Measurements from ENCODE around the gene ABCG1.

ABCG1 gene

DNA sequence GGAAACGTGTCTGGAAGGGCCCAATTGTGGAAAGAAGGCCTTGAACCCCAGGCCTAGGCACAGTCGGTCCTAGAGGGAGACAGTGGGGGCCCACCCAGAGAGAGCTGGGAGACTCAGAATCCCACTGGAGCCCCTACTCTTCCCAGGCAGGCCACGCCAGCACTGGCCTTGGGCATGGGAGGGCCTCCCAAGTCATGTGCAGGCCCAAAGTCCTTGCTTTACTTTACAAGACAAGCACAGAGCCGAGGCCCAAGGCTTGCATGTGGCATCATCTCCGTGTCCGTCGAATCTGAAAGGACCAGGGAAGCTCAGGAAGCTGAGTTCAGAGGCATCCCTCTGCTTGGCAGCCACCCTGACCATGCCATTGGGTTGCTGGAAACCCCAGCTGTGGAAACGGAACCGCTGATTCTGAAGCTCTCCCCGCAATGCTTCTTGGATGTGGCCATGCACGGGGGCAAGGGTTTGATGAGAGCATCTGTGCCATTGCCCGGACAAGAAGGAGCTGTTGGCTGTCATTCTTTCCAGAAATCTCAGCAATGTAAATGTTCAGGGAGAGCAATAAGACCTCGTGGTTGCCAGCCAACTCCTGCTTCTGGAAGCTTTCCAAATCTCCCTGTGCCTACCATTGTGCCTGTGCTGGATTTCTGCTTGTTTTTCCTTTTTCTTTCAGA lies 32.8 kb downstream of the ABCG1 start:
- H3K27ac ChIP-seq (ENCODE audit: insufficient read depth, low read depth, low read length, poor library complexity, severe bottlenecking), result no peak overlapping the region
- no peaks in the 10 kb centered on the region for H3K27me3 ChIP-seq (ENCODE audit: control insufficient read depth, insufficient read depth, low read length, poor library complexity, severe bottlenecking)
- no peaks in the 10 kb centered on the region for H3K4me1 ChIP-seq (ENCODE audit: control insufficient read depth, insufficient read depth, low read length)
- H3K9me3 ChIP-seq (ENCODE audit: control insufficient read depth, low read length), result no peaks in the 10 kb centered on the region
- no peak overlapping the region for H3K4me3 ChIP-seq (ENCODE audit: insufficient read depth, low read depth, low read length)
- 90 to 92% methylated on average over 13 of the region's 13 CpGs for WGBS, 2 experiments
- H3K36me3 ChIP-seq (ENCODE audit: control insufficient read depth, insufficient read depth, low read length), result no peaks in the 10 kb centered on the region

DNA sequence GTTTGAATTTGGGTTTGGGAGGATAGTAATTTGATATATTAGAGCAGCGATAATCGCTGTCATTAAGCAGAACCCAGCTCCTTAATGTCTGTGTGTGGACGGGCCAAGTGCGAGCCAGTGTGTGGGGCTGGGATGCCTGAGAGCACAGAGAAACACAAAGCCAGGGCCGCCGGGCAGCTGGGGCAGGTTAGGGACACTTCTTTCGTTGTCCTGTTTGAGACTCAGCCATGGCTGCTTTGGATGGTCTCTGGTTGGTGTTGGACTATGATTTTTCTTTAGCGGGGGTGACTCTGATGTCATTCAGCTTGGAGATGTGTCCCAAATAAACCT lies 33.4 kb downstream of the ABCG1 start:
- no peaks in the 10 kb centered on the region for H3K36me3 ChIP-seq (ENCODE audit: control insufficient read depth, insufficient read depth, low read length)
- no peaks in the 10 kb centered on the region for H3K4me1 ChIP-seq (ENCODE audit: control insufficient read depth, insufficient read depth, low read length)
- H3K9me3 ChIP-seq (ENCODE audit: control insufficient read depth, low read length), result no peaks in the 10 kb centered on the region
- H3K27ac ChIP-seq (ENCODE audit: insufficient read depth, low read depth, low read length, poor library complexity, severe bottlenecking), result no peak overlapping the region
- H3K4me3 ChIP-seq (ENCODE audit: insufficient read depth, low read depth, low read length), result no peak overlapping the region
- H3K27me3 ChIP-seq (ENCODE audit: control insufficient read depth, insufficient read depth, low read length, poor library complexity, severe bottlenecking), result no peaks in the 10 kb centered on the region
- 91 to 95% methylated on average over 8 of the region's 8 CpGs for WGBS, 2 experiments

DNA sequence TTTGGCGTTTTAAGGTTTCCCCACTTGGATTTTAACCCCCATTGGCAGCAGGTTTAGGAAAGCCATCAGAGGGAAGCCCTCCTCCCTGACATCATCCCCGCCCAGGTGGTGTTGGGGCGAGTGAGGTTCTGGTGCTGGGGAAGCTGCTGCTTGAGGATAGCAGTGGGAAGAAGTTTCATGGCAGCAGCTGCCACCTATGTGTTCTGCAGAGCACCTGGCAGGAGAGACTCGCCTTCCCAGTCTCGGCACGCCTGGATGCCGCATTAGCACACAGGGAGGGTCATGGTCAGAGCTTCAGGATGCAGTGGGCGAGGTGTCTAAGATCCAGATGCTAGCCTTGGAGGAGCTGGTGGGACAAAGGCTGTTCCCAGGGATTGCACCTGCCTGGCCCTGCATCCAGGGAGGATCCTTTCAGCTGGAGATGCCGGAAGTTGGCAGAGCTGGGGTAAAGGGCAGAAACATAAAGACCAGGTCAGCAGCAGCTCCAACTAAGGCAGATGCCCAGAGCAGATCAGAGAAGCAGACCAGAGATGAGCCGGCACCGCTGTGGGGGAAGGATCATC lies 33.9 kb downstream of the ABCG1 start:
- Histone ChIP-seq H3K27ac (ENCODE audit: insufficient read depth, low read depth, low read length, poor library complexity, severe bottlenecking) (no peak overlapping the region), H3K4me3 (ENCODE audit: insufficient read depth, low read depth, low read length) (no peak overlapping the region), H3K4me1 (ENCODE audit: control insufficient read depth, insufficient read depth, low read length) (no peaks in the 10 kb centered on the region), H3K36me3 (ENCODE audit: control insufficient read depth, insufficient read depth, low read length) (no peaks in the 10 kb centered on the region), H3K9me3 (ENCODE audit: control insufficient read depth, low read length) (no peaks in the 10 kb centered on the region), H3K27me3 (ENCODE audit: control insufficient read depth, insufficient read depth, low read length, poor library complexity, severe bottlenecking) (no peaks in the 10 kb centered on the region)
- 94 to 95% methylated on average over 11 of the region's 11 CpGs for WGBS, 2 experiments

DNA sequence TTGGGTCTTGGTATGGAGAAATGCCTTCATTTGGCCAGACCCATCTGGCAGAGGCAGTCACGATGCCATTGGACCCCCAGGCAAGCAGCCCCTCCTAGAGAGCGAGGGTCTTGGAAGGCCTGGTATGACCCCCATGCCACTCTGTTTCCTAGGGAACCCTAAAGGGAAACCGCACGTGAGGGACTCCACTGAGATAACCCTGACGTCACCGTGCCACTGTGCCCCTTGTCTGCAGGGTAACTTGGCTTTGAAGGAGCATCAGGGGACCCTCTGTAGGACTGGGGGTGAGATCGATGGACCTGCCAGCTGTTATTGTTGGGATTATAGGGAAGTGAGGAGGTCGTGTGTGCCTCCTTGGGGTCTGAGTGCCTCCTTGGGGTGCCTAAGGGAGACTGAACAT lies 34.5 kb downstream of the ABCG1 start:
- H3K27ac ChIP-seq (ENCODE audit: insufficient read depth, low read depth, low read length, poor library complexity, severe bottlenecking), result no peak overlapping the region
- no peaks in the 10 kb centered on the region for H3K36me3 ChIP-seq (ENCODE audit: control insufficient read depth, insufficient read depth, low read length)
- 91 to 92% methylated on average over 8 of the region's 8 CpGs for WGBS, 2 experiments
- H3K4me3 ChIP-seq (ENCODE audit: insufficient read depth, low read depth, low read length), result no peak overlapping the region
- no peaks in the 10 kb centered on the region for H3K9me3 ChIP-seq (ENCODE audit: control insufficient read depth, low read length)
- H3K27me3 ChIP-seq (ENCODE audit: control insufficient read depth, insufficient read depth, low read length, poor library complexity, severe bottlenecking), result no peaks in the 10 kb centered on the region
- no peaks in the 10 kb centered on the region for H3K4me1 ChIP-seq (ENCODE audit: control insufficient read depth, insufficient read depth, low read length)

DNA sequence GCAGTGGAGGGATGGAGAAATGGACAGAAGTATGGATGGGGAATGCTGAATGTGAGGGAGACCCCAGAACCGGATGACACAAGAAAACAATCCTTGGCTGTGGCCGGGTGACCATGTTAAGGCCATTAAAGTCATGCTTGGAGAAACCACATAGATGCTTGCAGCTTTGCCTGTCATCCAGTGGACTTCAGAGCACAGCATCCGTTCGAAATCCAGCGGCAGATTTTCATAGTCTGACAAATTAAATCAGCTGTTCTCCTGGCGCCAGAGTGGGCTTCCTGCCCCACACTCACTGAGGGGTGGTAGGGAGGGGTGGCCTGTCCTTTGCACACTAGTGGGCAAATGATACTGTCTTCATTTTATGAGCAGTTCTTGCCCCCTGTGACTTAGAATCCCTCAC lies 35.1 kb downstream of the ABCG1 start:
- Histone ChIP-seq H3K27ac (ENCODE audit: insufficient read depth, low read depth, low read length, poor library complexity, severe bottlenecking) (no peak overlapping the region), H3K4me3 (ENCODE audit: insufficient read depth, low read depth, low read length) (no peak overlapping the region), H3K9me3 (ENCODE audit: control insufficient read depth, low read length) (no peaks in the 10 kb centered on the region), H3K36me3 (ENCODE audit: control insufficient read depth, insufficient read depth, low read length) (no peaks in the 10 kb centered on the region), H3K4me1 (ENCODE audit: control insufficient read depth, insufficient read depth, low read length) (no peaks in the 10 kb centered on the region), H3K27me3 (ENCODE audit: control insufficient read depth, insufficient read depth, low read length, poor library complexity, severe bottlenecking) (no peaks in the 10 kb centered on the region)
- 92 to 93% methylated on average over 6 of the region's 6 CpGs for WGBS, 2 experiments

DNA sequence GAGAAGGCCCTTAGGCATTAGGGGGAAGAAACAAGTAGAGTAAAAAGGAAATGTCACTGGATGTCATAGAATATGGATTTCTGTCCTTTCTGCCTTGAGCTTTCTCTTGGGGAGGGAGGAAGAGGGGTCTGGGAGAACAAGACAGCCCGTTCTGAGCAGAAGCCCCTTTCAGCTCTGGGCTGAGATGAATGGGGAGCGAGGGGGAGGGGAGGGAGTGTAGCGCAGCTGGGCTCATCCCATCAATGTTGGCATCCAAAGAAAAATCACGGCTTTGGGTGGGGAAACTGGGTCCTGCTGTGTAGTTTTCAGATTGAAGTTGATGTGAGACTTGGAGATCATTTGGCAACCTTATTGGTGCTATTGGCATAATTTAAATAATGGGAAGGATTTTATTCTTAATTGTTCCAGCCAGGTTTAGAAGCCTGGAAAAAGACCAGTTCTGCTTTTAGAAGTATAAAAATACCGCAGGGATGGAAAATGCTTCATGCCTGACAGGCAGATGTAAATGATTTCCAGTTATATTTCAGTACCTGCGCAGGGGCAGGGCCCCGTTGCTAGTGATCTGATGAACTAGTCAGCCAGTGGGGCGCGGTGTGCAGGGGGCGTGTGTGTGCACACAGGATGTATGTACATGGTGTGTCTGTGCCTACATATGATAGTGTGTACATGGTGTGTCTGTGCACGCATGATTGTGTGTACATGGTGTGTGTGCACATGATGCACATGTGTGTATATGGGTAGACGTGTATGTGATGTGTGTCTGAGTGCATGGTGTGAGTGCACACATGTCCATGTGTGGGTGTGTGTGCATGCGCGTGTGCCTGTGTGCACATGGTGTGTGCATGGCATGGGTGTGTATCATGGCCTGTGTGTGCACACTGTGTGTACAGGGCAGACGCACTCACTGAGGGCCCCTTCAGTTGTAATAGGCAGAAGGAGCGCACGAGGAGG lies 36.0 kb downstream of the ABCG1 start:
- H3K36me3 ChIP-seq (ENCODE audit: control insufficient read depth, insufficient read depth, low read length), result no peaks in the 10 kb centered on the region
- H3K9me3 ChIP-seq (ENCODE audit: control insufficient read depth, low read length), result no peaks in the 10 kb centered on the region
- 86 to 90% methylated on average over 17 of the region's 17 CpGs for WGBS, 2 experiments
- no peak overlapping the region for H3K4me3 ChIP-seq (ENCODE audit: insufficient read depth, low read depth, low read length)
- no peaks in the 10 kb centered on the region for H3K27me3 ChIP-seq (ENCODE audit: control insufficient read depth, insufficient read depth, low read length, poor library complexity, severe bottlenecking)
- no peaks in the 10 kb centered on the region for H3K4me1 ChIP-seq (ENCODE audit: control insufficient read depth, insufficient read depth, low read length)
- H3K27ac ChIP-seq (ENCODE audit: insufficient read depth, low read depth, low read length, poor library complexity, severe bottlenecking), result no peak overlapping the region

DNA sequence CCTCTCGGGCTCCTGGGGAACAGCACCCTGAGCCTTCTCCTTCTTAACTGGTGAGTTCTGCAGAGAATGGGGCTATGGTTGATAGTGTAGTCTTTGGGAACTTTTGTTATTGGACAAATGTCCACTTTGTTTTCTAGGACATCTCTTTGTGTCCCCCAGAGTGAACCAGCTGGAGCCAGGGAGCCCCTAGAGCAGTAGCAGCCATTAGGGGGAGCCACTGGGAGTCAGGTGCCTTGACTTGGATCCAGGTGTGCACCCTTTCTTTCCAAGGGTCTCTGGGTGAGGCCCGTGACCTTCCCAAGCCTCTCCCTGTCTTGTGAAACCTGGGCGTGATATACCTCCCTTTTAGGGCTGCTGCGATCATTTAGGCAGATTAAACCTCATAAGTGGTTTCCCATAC lies 36.9 kb downstream of the ABCG1 start:
- Histone ChIP-seq H3K27ac (ENCODE audit: insufficient read depth, low read depth, low read length, poor library complexity, severe bottlenecking) (no peak overlapping the region), H3K36me3 (ENCODE audit: control insufficient read depth, insufficient read depth, low read length) (no peaks in the 10 kb centered on the region), H3K4me1 (ENCODE audit: control insufficient read depth, insufficient read depth, low read length) (peaks cover under 1% of the 10 kb centered on the region), H3K27me3 (ENCODE audit: control insufficient read depth, insufficient read depth, low read length, poor library complexity, severe bottlenecking) (no peaks in the 10 kb centered on the region), H3K4me3 (ENCODE audit: insufficient read depth, low read depth, low read length) (no peak overlapping the region), H3K9me3 (ENCODE audit: control insufficient read depth, low read length) (no peaks in the 10 kb centered on the region)
- WGBS, 2 experiments, result 94 to 98% methylated on average over 4 of the region's 4 CpGs

DNA sequence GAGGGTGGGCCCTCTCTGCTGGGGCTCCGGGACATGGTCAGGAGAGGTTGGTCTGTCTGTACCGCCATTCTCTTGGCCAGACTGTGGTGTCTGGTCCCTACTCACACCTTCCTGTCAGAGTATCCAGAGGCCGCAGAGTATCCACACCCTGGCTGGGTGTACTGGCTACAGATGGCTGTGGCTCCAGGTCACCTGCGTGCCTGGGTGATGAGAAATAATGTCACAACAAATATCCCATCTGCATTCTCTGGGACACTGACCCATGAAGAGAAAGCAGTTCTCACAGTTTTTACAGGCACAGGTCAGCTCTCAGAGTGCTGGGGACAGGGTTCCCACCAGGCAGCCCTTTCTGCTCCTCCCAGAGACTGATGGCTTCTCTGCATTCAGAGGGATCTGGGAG lies 37.4 kb downstream of the ABCG1 start:
- 89 to 90% methylated on average over 4 of the region's 4 CpGs for WGBS, 2 experiments
- H3K27me3 ChIP-seq (ENCODE audit: control insufficient read depth, insufficient read depth, low read length, poor library complexity, severe bottlenecking), result no peaks in the 10 kb centered on the region

DNA sequence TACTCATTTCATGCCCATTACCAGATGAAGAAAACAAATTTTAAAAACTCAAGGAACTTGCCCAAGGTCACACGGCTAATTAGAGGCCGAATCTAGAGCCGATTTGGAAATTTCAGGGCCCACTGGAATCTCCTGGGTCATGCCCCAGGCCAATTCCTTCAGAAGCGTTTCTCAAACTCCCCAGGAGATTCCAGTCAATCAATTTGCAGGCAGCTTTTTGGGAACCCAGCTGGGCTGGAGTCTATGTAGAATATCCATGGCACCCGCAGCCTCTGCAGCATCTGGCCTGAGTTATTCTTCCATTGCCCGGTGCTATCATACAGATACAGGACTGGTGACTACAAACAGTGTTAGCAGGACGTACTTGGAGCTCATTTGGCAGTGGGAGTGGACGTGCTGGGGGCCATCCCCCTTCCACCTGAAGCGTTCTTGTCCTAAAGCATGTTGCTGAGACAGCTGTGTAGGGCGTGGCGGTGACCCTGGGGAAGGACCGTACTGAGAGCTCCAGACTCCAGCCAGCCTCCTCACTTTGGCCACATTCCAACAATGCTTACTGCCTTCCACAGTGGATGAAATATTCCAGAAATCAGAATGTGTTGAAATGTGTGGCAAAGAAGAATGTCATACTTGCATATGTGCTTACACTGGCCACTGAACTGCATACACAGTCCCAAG lies 38.3 kb downstream of the ABCG1 start:
- Histone ChIP-seq H3K36me3 (ENCODE audit: control insufficient read depth, insufficient read depth, low read length) (no peaks in the 10 kb centered on the region), H3K27ac (ENCODE audit: insufficient read depth, low read depth, low read length, poor library complexity, severe bottlenecking) (no peak overlapping the region), H3K4me3 (ENCODE audit: insufficient read depth, low read depth, low read length) (no peak overlapping the region), H3K4me1 (ENCODE audit: control insufficient read depth, insufficient read depth, low read length) (peaks cover 10% of the 10 kb centered on the region), H3K27me3 (ENCODE audit: control insufficient read depth, insufficient read depth, low read length, poor library complexity, severe bottlenecking) (no peaks in the 10 kb centered on the region), H3K9me3 (ENCODE audit: control insufficient read depth, low read length) (no peaks in the 10 kb centered on the region)
- WGBS, 2 experiments, result 88 to 90% methylated on average over 12 of the region's 12 CpGs

More for the DNA sequence above, 37.4 kb downstream of the ABCG1 start:
- Histone ChIP-seq H3K36me3 (ENCODE audit: control insufficient read depth, insufficient read depth, low read length) (no peaks in the 10 kb centered on the region), H3K9me3 (ENCODE audit: control insufficient read depth, low read length) (no peaks in the 10 kb centered on the region), H3K4me1 (ENCODE audit: control insufficient read depth, insufficient read depth, low read length) (peaks cover 5% of the 10 kb centered on the region), H3K4me3 (ENCODE audit: insufficient read depth, low read depth, low read length) (no peak overlapping the region), H3K27ac (ENCODE audit: insufficient read depth, low read depth, low read length, poor library complexity, severe bottlenecking) (no peak overlapping the region)
